Activated effector memory CD4-positive, alpha-beta T cell treated with Interleukin-2 at 50 U/mL for 16 hours (primary cell): ENCODE measurements around the gene SLC7A1.
"Not testable (repeated sequence)": the region's sequence is repeated elsewhere in the genome, so short reads cannot be mapped to it uniquely, and the experiment has no call there.

Experiments
- DNase-seq: peaks from one replicate; pipeline ENCODE4 v3.0.0-alpha.2; 2020

SLC7A1 gene

GRCh38 chr13:29595380-29596063 is at the start of gene SLC7A1:
SLC7A1 (minus strand) TSS chr13:29595688; CDS start chr13:29536188, 59,500 bp downstream.
- DNase-seq, result peak; percentile 73

- no peak for DNase-seq
These were observed 45.2 kb upstream of the SLC7A1 start for GRCh38 chr13:29640665-29641064.

GRCh38 chr13:29636831-29637230 is 41.3 kb upstream of the SLC7A1 start:
- DNase-seq, result not testable (repeated sequence)

GRCh38 chr13:29624997-29625396 is 29.5 kb upstream of the SLC7A1 start:
- no peak for DNase-seq

GRCh38 chr13:29621841-29622240 is 26.4 kb upstream of the SLC7A1 start:
- no peak for DNase-seq

GRCh38 chr13:29621051-29621800 is 25.7 kb upstream of the SLC7A1 start:
- no peak for DNase-seq

GRCh38 chr13:29619995-29620394 is 24.5 kb upstream of the SLC7A1 start:
- DNase-seq, result no peak

GRCh38 chr13:29613101-29613500 is 17.6 kb upstream of the SLC7A1 start:
- no peak for DNase-seq

- no peak for DNase-seq
These were observed 12.0 kb upstream of the SLC7A1 start for GRCh38 chr13:29607465-29607864.

GRCh38 chr13:29605860-29606526 is 10.5 kb upstream of the SLC7A1 start:
- no peak for DNase-seq

- DNase-seq, result no peak
These were observed 2.8 kb upstream of the SLC7A1 start for GRCh38 chr13:29598321-29598720.

- DNase-seq, result no peak
These were observed 2.2 kb upstream of the SLC7A1 start for GRCh38 chr13:29597706-29598105.

- no peak for DNase-seq
These were observed 1.8 kb upstream of the SLC7A1 start for GRCh38 chr13:29597246-29597645.

- no peak for DNase-seq
These were observed 553 bp upstream of the SLC7A1 start for GRCh38 chr13:29596064-29596418.

GRCh38 chr13:29594710-29595379 is 643 bp downstream of the SLC7A1 start:
- DNase-seq, result peak; percentile 46

GRCh38 chr13:29594303-29594709 is 1.2 kb downstream of the SLC7A1 start:
- DNase-seq, result peak; percentile 13

- DNase-seq, result no peak
These were observed 1.7 kb downstream of the SLC7A1 start for GRCh38 chr13:29593605-29594297.

GRCh38 chr13:29591310-29591709 is 4.2 kb downstream of the SLC7A1 start:
- no peak for DNase-seq

GRCh38 chr13:29589967-29590366 is 5.5 kb downstream of the SLC7A1 start:
- DNase-seq, result no peak

- no peak for DNase-seq
These were observed 6.3 kb downstream of the SLC7A1 start for GRCh38 chr13:29589234-29589633.

- no peak for DNase-seq
These were observed 7.8 kb downstream of the SLC7A1 start for GRCh38 chr13:29587645-29588044.

GRCh38 chr13:29583073-29583785 is 12.3 kb downstream of the SLC7A1 start:
- DNase-seq, result no peak
